KOPT-K1 (cell line): ENCODE results near the gene MRPL57.
"Not testable (repeated sequence)": the region's sequence is repeated elsewhere in the genome, so short reads cannot be mapped to it uniquely, and the experiment has no call there.

Experiments
- H3K27ac ChIP-seq: fragments of 200-600 bp; sonication (generic); 2 replicates; pipeline ENCODE4 v1.5.1; 2016; ENCODE audit warnings: antibody characterized with exemption, mild to moderate bottlenecking, low read depth, low read length; ENCODE audit not compliant: poor library complexity, severe bottlenecking
- H3K36me3 ChIP-seq: fragments of 200-600 bp; sonication (generic); 2 replicates; pipeline ENCODE4 v1.5.1; 2017; ENCODE audit warnings: antibody characterized with exemption, mild to moderate bottlenecking, low read length, moderate library complexity; ENCODE audit not compliant: insufficient read depth
- H3K9me3 ChIP-seq: fragments of 200-600 bp; sonication (generic); 2 replicates; pipeline ENCODE4 v1.5.1; 2017; ENCODE audit warnings: antibody characterized with exemption, low read length, mild to moderate bottlenecking; ENCODE audit not compliant: insufficient read depth, poor library complexity, severe bottlenecking

MRPL57 gene

DNA sequence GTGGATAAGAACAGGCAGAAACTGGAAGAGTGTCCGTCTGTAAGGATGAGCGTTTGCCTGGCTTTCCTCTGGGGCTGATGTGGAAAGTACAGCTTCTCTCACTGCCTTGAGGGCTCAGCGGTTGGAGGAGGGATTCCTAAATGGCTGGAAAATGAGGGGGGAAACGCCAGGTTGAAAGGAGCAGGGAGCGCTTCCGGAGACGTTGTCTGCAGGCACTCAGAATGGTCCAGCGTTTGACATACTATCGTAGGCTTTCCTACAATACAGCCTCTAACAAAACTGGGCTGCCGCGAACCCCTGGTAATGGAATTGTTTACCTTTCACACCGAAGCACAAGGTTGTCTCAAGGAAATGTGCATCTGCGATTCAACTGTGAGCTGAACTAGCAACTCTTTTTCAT lies 39.9 kb downstream of the MRPL57 start:
- H3K9me3 ChIP-seq: peaks cover 19% of the 10 kb centered on the region
- H3K27ac ChIP-seq: peak overlapping the region; percentile 84
- no peaks in the 10 kb centered on the region for H3K36me3 ChIP-seq

DNA sequence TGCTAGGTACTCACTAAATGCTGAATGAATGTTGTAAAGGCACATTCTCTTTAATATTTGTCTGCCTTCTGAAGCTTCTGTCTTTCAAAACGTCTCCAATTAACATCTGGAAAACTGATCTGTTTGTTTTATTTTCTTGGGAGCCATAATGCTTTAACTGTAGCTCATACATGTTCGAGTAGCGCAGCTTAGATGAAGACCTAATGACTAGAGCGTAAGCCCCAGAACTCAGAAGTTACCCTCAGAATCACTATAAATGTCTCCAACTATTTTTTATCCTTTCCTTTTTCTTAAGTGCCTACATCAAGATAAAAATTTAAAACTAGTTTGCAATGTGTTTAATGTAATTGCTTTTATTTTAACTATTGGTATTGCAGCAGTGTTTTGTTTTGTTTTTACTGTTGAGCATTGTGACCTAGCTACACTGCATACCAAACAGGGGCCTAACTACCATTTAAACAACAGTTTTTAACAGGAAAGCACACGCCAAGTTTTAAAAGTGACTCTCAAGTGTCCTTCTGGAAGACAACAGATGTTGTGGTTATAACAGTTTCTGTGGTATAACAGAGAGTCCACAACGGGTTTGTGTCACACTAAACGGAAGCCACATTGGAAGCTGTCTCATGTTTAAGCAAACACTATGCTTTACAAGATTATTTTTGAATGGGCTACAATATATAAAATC lies 42.0 kb downstream of the MRPL57 start:
- H3K36me3 ChIP-seq: no peaks in the 10 kb centered on the region
- peaks cover 7% of the 10 kb centered on the region for H3K9me3 ChIP-seq
- peak overlapping the region; percentile 84 for H3K27ac ChIP-seq

DNA sequence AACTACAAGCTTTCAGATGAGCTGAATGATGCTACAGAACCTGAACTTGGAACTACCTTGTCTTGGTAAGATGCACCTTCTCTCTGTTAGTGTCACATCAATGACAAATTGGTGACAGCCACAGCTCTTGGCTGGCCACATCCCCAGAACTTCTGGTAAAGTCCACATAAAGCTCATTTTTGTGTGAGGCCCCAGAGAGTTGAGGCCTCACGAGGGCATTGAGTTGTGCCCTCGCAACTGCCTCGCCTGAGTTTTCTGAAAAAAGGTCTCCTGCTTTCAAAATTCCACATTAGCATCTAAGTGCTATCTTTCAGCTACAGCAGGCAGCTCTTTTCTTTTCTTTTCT lies 42.6 kb downstream of the MRPL57 start:
- Histone ChIP-seq H3K9me3 (peaks cover 7% of the 10 kb centered on the region), H3K27ac (peak overlapping the region; percentile 84), H3K36me3 (no peaks in the 10 kb centered on the region)

DNA sequence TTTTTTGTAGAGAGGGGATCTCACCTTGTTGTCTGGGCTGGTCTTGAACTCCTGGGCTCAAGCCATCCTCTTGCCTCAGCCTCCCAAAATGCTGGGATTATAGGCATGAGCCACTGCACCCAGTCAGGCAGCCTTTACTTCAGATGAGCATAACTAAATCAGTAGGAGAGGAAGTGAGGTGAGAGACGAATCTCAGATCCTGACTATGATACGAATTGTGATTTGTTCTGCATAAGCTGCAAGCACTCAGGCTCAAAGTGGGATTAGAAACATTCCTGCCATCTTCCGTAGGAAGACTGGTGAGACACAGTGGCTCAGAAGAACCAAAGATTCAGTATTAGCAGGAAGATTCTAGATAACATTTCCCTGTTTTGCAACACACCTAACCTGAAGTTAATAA lies 43.3 kb downstream of the MRPL57 start:
- H3K36me3 ChIP-seq, H3K9me3 ChIP-seq: not testable (repeated sequence)
- peak overlapping the region; percentile 84 for H3K27ac ChIP-seq

DNA sequence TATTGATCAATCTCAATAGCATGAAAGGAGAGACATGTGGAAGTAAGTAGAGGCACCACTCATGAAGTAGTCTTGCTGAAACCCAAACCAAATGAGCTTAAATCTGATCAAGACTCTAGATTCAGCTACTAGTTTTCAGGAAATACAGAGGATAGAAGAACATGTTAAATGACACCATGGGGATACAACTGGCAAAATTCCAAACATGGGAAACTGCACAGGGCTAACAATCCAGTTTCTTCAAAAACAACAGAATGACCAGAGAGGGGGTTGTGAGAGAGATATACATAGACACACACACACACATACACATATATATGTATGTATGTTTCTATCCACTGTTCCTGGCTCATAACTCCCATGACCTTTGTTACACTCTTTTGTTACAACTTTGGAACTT lies 44.8 kb downstream of the MRPL57 start:
- Histone ChIP-seq H3K9me3 (peaks cover 7% of the 10 kb centered on the region), H3K27ac (no peak overlapping the region), H3K36me3 (no peaks in the 10 kb centered on the region)

DNA sequence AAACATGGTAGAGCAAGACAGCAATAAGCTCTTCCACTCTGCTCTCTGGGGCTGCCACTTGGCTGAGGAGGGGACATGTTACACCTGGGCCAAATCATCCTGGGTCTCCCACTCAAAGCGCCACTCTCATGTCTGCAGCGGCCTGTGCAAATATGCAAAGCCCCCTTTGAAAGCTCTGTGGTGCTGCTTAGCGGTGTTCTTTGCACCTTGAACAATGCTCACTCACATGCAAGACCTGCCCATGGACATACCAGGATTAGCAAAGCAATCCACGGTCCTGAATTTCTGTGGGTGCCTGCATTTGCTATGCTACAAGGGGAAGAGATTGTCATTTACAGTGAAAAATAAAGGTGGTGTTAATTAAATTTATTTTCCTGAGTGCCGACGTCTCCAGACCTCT lies 48.6 kb downstream of the MRPL57 start:
- Histone ChIP-seq H3K27ac (no peak overlapping the region), H3K36me3 (no peaks in the 10 kb centered on the region), H3K9me3 (peaks cover 7% of the 10 kb centered on the region)

DNA sequence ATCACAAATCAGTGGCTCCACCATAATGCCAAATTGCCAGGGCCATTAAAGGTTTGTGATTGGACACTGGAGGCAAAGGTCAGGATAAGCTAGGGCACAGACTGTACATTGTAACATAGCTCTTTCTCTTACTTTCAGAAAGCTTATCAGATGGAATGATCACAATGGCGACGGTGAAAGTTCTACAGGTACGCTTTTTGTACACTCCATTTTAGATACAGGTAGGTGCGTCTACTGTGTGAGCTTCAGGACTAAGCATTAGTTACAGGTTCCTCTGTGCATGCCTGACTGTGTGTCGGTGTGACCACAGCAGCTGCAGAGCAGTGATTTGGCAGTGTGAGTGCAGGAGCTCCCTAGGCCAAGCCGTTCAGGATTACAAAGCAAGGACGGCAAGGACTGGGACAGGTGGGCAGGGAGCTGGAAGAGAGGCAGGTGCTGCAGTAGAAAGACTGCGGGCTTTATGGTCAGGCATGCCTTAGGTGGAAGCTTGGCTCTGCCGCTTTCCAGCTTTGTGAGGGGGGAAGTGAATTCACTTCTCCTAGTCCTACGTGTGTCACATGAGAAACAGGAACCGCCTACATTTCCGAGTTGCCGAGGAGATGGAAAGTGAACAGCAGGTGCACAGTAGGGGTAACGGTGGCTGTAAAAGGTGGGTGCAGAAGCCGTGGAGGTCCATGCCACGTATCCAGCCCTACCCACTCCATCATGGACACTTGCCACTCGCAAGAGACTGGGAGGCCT lies 49.6 kb downstream of the MRPL57 start:
- no peak overlapping the region for H3K27ac ChIP-seq

DNA sequence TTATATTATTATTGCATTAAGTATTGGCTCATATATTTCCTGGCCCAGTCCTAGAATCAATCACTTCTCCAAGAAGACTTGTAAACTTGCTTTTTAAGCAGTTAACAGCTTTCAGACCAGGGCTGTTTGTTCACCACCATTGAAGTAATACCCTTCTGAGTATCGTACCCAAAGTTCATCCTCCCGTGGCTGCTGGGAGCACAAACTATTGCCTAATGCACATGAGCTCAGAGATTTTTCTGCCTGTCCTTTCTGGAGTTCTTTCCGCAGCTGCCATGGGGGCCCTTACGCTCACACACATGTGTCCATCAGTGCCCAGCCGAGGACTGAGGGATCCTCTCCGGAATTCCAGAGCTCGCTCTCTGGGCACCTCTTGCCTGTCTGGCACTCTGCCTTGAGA lies 51.5 kb downstream of the MRPL57 start:
- Histone ChIP-seq H3K27ac (no peak overlapping the region), H3K36me3 (no peaks in the 10 kb centered on the region), H3K9me3 (no peaks in the 10 kb centered on the region)

More for the DNA sequence above, 49.6 kb downstream of the MRPL57 start:
- no peaks in the 10 kb centered on the region for H3K36me3 ChIP-seq
- H3K9me3 ChIP-seq: peaks cover 7% of the 10 kb centered on the region
